Psoas muscle (tissue), 8 donors: ENCODE measurements around the gene AGPAT4. TPM values are rescaled to one million over a fixed set of nuclear protein-coding genes. Genes with fewer than 3 reads are reported as not detected.

Source experiments
- ATAC-seq, 4 donors: fragments of 200-7000 bp; cut with Tn5 transposase; one replicate each; pipeline ENCODE4 v1.9.1; 2020; ENCODE audit warnings: moderate library complexity in 3 of 4, mild to moderate bottlenecking in 2 of 4
- DNase-seq, 2 donors: peaks; one replicate each; pipeline ENCODE4 v3.0.0-alpha.2; 2020
- H3K27ac ChIP-seq: fragments of 200-600 bp; one replicate; pipeline ENCODE4 v1.8.0; 2022
- H3K27me3 ChIP-seq, 3 donors: fragments of 200-600 bp in 1 of 3; one replicate each; pipeline versions ENCODE4 v1.6.1 to v1.8.0; 2013 to 2022; ENCODE audit warnings: low read length in 2 of 3, mild to moderate bottlenecking in 2 of 3, moderate library complexity in 1 of 3; ENCODE audit not compliant: insufficient read depth in 3 of 3
- H3K36me3 ChIP-seq, 2 donors: fragments of 200-600 bp in 1 of 2; one replicate each; pipeline versions ENCODE4 v1.6.1 to v1.8.0; 2013 to 2022; ENCODE audit warnings: low read depth in 1 of 2, mild to moderate bottlenecking in 1 of 2, moderate library complexity in 1 of 2; ENCODE audit not compliant: insufficient read depth in 1 of 2
- H3K4me1 ChIP-seq: fragments of 200-600 bp; one replicate; pipeline ENCODE4 v1.8.0; 2022
- H3K4me3 ChIP-seq: fragments of 200-600 bp; one replicate; pipeline ENCODE4 v1.8.0; 2022; ENCODE audit warnings: mild to moderate bottlenecking
- H3K9me3 ChIP-seq: fragments of 200-600 bp; one replicate; pipeline ENCODE4 v1.8.0; 2022
- CTCF ChIP-seq: fragments of 200-600 bp; IDR thresholded peaks from one replicate; pipeline ENCODE4 v1.8.0; 2022; ENCODE audit warnings: antibody characterized with exemption
- WGBS, 3 donors: extraction: QIAGEN DNeasy Blood & Tissue Kit; methylation state at CpG; one replicate each; pipeline versions ENCODE4 v1.1.6 to v1.1.7; 2013; 5-methylcytosine and 5-hydroxymethylcytosine counted together
- intact Hi-C, 2 donors: fragments of 100-400 bp; cut with DNase I; formaldehyde crosslinking; loops; one replicate each; pipeline versions ENCODE4 v1.11.0 to v1.14.2; 2022
- polyA plus RNA-seq, 3 donors: library from polyadenylated mRNA; stranded (reverse); fragments of 200-250 nt; gene quantifications; one replicate each; pipeline ENCODE4 v1.2.3, GENCODE V29; 2013
- total RNA-seq, 4 donors: library from RNA; stranded (reverse); fragmentation: NEBNext Ultra II Directional in 2 of 4; extraction: Animal tissue kit (Norgen Biotek cat#: 25700) in 2 of 4; gene quantifications; one replicate each; pipeline versions ENCODE4 v1.2.1 to v1.2.4, GENCODE V29; 2021 to 2023
- donor health status: healthy with polysubstance abuse.
- donor health status: DM: no; HTN: no; CAD: no; lungs with moderate emphysema.
- donor health status: Bipolar disorder and iron deficiency.
- donor health status: healthy.
- donor health status: DM: yes; HTN: yes; CAD: no.
- donor health status: DM: no; HTN: no; CAD: no.
- donor health status: DM: no; HTN: no; CAD: no.
- donor health status: DM: yes; HTN: yes; CAD: no.

The AGPAT4 gene
- total and polyA plus RNA-seq, 7 donors, result 0.18 to 1.7 (median 0.59) TPM

DNA sequence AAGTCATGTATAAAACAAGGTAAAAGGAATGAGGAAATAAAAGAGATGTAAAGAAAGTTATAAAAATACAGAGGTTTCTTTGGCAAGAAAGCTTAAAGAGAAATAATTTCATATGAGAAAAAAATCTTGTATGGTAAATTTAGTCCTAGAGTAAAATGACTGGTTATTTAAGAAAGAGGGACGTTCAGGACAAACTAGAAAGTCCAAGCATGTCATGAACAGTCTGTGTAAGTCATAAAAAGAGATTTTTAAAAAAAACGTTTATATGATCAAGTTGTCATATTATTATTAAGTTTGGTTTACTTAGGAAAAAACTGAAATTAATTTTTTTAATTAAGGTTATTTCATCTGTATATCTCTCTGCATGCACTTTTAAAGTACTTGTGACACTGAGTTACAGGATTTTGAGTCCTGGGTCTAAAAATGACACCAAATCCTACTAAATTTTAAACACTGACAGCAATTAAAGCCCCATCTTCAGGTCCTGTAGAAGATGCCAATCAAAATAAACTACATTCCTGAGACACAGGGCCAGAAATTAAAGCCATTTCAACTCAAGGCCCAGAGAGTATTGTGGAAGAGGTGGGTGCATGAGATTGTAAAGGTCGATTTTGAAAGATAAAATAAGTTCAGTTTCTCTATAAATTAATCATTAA is 62.4 kb downstream of the AGPAT4 start:
- H3K27me3 ChIP-seq, result no peaks in the 10 kb centered on the region
- ATAC-seq (no peak), DNase-seq (no peak)
- no peak overlapping the region for H3K4me3 ChIP-seq
- no peaks in the 10 kb centered on the region for H3K4me1 ChIP-seq
- TF ChIP-seq CTCF, result no peak
- H3K9me3 ChIP-seq, result no peaks in the 10 kb centered on the region
- 81 to 82% (median 82%) methylated on average over 3 of the region's 3 CpGs for WGBS, 3 donors
- no peaks in the 10 kb centered on the region for H3K36me3 ChIP-seq
- no peak overlapping the region for H3K27ac ChIP-seq
- intact Hi-C loops, result no loop called here

GRCh38 chr6:161210857-161211256 is 63.0 kb downstream of the AGPAT4 start:
- H3K27me3 ChIP-seq, result no peaks in the 10 kb centered on the region
- intact Hi-C loops, result no loop called here
- no peak overlapping the region for H3K27ac ChIP-seq
- whole genome bisulfite sequencing, 3 donors, result 91 to 100% (median 99%) methylated on average over 2 of the region's 2 CpGs
- TF ChIP-seq CTCF, result no peak
- H3K9me3 ChIP-seq, result no peaks in the 10 kb centered on the region
- ATAC-seq, result no peak
- H3K4me3 ChIP-seq, result no peak overlapping the region
- DNase-seq, result no peak
- H3K4me1 ChIP-seq, result no peaks in the 10 kb centered on the region
- no peaks in the 10 kb centered on the region for H3K36me3 ChIP-seq

DNA sequence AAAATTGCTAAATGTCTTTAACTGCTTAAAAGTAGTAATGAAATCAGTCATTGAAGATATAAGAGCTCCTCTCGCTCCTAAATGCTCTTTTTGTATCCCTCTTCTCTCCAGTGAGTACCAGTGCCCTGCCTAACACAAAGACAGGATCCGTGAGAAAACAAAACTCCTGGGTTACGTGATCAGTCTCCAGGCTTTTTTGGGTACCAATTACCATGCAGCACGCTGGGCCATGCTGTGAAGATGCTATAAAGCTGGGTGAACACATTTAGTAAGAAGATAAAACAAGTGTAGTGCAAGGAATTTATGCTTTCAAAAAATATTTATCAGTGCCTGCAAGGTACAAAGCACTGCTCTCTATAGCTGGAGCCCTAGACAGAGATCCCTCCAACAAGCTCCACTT is 66.7 kb downstream of the AGPAT4 start:
- Histone ChIP-seq H3K4me1 (no peaks in the 10 kb centered on the region), H3K4me3 (no peak overlapping the region), H3K27ac (no peak overlapping the region), H3K9me3 (no peaks in the 10 kb centered on the region), H3K36me3 (no peaks in the 10 kb centered on the region), H3K27me3 (no peaks in the 10 kb centered on the region)
- ATAC-seq (no peak), DNase-seq (no peak)
- intact Hi-C loops, result no loop called here
- no peak for TF ChIP-seq CTCF
- 87 to 93% (median 92%) methylated on average over 4 of the region's 4 CpGs for WGBS, 3 donors

DNA sequence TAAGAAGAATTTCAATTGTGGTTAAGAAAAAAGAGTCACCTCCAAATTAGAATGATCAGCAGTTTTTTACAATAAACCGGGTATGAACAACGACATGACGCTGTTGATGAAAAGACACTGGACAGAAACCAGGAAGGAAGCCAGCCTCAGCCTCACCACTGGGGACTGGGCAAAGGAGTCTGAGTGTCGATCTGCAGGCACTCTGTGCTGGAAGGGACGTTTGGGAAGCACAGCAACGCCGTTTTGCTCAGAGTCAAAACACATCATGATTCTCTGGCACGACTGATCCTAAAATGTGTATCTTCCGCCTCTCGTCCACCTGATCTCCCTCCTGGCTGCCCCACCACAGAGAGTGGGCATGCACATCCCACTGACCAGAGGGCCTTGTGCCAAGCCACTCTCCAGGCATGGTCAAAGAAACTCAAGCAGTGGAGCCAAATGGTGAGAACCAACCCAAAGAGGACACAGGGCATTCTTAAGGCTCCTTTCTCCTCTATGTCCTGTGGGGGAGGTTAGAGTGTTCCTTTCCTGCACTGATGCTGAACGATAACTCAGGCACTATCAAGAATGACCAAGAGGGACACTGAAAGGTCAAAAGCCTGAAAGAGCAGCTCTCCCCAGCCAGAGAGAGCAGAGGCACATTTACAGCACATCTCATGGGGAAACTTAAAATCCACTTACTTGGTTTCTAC is 68.8 kb downstream of the AGPAT4 start:
- H3K4me3 ChIP-seq, result no peak overlapping the region
- no peaks in the 10 kb centered on the region for H3K27me3 ChIP-seq
- no peaks in the 10 kb centered on the region for H3K36me3 ChIP-seq
- WGBS, 3 donors, result 73 to 74% (median 73%) methylated on average over 11 of the region's 11 CpGs
- no peak for TF ChIP-seq CTCF
- no peak overlapping the region for H3K27ac ChIP-seq
- no peaks in the 10 kb centered on the region for H3K4me1 ChIP-seq
- ATAC-seq (no peak), DNase-seq (no peak)
- intact Hi-C loops, result no loop called here
- H3K9me3 ChIP-seq, result no peaks in the 10 kb centered on the region
